H9 (cell line): Measurements from ENCODE around the gene RSPO3. TPM values are rescaled to one million over a fixed set of nuclear protein-coding genes. Genes with fewer than 3 reads are reported as not detected.
A peak's percentile ranks its signal among the peaks of the same experiment; 100 is the strongest.

Source experiments
- DNase-seq: peaks from one replicate; pipeline ENCODE4 v3.0.0-alpha.2; 2017
- H2AFZ ChIP-seq: one replicate; pipeline ENCODE4 v1.6.1; 2013; ENCODE audit warnings: mild to moderate bottlenecking, low read length, control low read depth, moderate library complexity
- H2AK5ac ChIP-seq: 2 replicates; pipeline ENCODE4 v1.6.1; 2013; ENCODE audit warnings: low read length, control low read depth, mixed read lengths; ENCODE audit not compliant: insufficient read length
- H2BK120ac ChIP-seq: one replicate; pipeline ENCODE4 v1.6.1; 2013; ENCODE audit warnings: low read depth, mild to moderate bottlenecking, low read length, control low read depth, inconsistent platforms; ENCODE audit not compliant: poor library complexity, severe bottlenecking
- H2BK12ac ChIP-seq: 2 replicates; pipeline ENCODE4 v1.6.1; 2013; ENCODE audit warnings: low read length, control low read depth, mixed read lengths, low read depth; ENCODE audit not compliant: insufficient read length
- H2BK15ac ChIP-seq: 2 replicates; pipeline ENCODE4 v1.6.1; 2013; ENCODE audit warnings: low read depth, low read length, control low read depth
- H2BK20ac ChIP-seq: one replicate; pipeline ENCODE4 v1.6.1; 2013; ENCODE audit warnings: low read depth, mild to moderate bottlenecking, low read length, control low read depth, inconsistent platforms; ENCODE audit not compliant: poor library complexity, severe bottlenecking
- H2BK5ac ChIP-seq: 2 replicates; pipeline ENCODE4 v1.6.1; 2013; ENCODE audit warnings: low read length, control low read depth, mixed read lengths; ENCODE audit not compliant: insufficient read length
- H3K14ac ChIP-seq: 2 replicates; pipeline ENCODE4 v1.6.1; 2013; ENCODE audit warnings: low read length, control low read depth; ENCODE audit not compliant: insufficient read depth
- H3K18ac ChIP-seq: 2 replicates; pipeline ENCODE4 v1.6.1; 2013; ENCODE audit warnings: low read depth, mild to moderate bottlenecking, mixed read lengths, low read length, control low read depth; ENCODE audit not compliant: insufficient read length
- H3K23ac ChIP-seq: 2 replicates; pipeline ENCODE4 v1.6.1; 2013; ENCODE audit warnings: low read length, control low read depth, mixed read lengths, low read depth; ENCODE audit not compliant: insufficient read length
- H3K23me2 ChIP-seq: 2 replicates; pipeline ENCODE4 v1.6.1; 2013; ENCODE audit warnings: low read depth, mild to moderate bottlenecking, mixed read lengths, low read length, control low read depth; ENCODE audit not compliant: insufficient read length, poor library complexity, severe bottlenecking
- H3K27ac ChIP-seq: 2 replicates; pipeline ENCODE4 v1.5.1; 2013; ENCODE audit warnings: low read length, control low read depth, mixed read lengths, low read depth; ENCODE audit not compliant: insufficient read length
- H3K27me3 ChIP-seq: 2 replicates; pipeline ENCODE4 v1.6.1; 2013; ENCODE audit warnings: low read length, control low read depth, inconsistent platforms; ENCODE audit not compliant: insufficient read depth
- H3K4ac ChIP-seq: 2 replicates; pipeline ENCODE4 v1.6.1; 2013; ENCODE audit warnings: low read depth, mild to moderate bottlenecking, control low read depth, inconsistent platforms, low read length, moderate library complexity
- H3K4me1 ChIP-seq: 2 replicates; pipeline ENCODE4 v1.6.1; 2013; ENCODE audit warnings: low read length, control low read depth, inconsistent platforms; ENCODE audit not compliant: insufficient read depth
- H3K4me2 ChIP-seq: 2 replicates; pipeline ENCODE4 v1.6.1; 2013; ENCODE audit warnings: low read length, control low read depth, mixed read lengths; ENCODE audit not compliant: insufficient read length, insufficient read depth
- H3K56ac ChIP-seq: 2 replicates; pipeline ENCODE4 v1.6.1; 2013; ENCODE audit warnings: low read depth, mild to moderate bottlenecking, mixed read lengths, low read length, control low read depth; ENCODE audit not compliant: insufficient read length
- H3K79me1 ChIP-seq: 2 replicates; pipeline ENCODE4 v1.6.1; 2013; ENCODE audit warnings: low read depth, mild to moderate bottlenecking, moderate library complexity, low read length, control low read depth, inconsistent platforms; ENCODE audit not compliant: insufficient read depth, poor library complexity, severe bottlenecking
- H3K79me2 ChIP-seq: 2 replicates; pipeline ENCODE4 v1.6.1; 2013; ENCODE audit warnings: low read length, control low read depth, inconsistent platforms; ENCODE audit not compliant: insufficient read depth
- H3K9ac ChIP-seq: 2 replicates; pipeline ENCODE4 v1.6.1; 2013; ENCODE audit warnings: low read length, control low read depth, mixed read lengths; ENCODE audit not compliant: insufficient read length; ENCODE audit errors: extremely low read depth
- H3K9me3 ChIP-seq: one replicate; pipeline ENCODE4 v1.6.1; 2013; ENCODE audit warnings: low read depth, low read length, inconsistent platforms; ENCODE audit not compliant: control insufficient read depth
- H3T11ph ChIP-seq: one replicate; pipeline ENCODE4 v1.6.1; 2013; ENCODE audit warnings: mild to moderate bottlenecking, low read length, control low read depth, inconsistent platforms
- H4K20me1 ChIP-seq: one replicate; pipeline ENCODE4 v1.6.1; 2013; ENCODE audit not compliant: control insufficient read depth, insufficient read length, insufficient read depth
- H4K5ac ChIP-seq: 2 replicates; pipeline ENCODE4 v1.6.1; 2013; ENCODE audit warnings: low read depth, mild to moderate bottlenecking, mixed read lengths, low read length, control low read depth; ENCODE audit not compliant: insufficient read length
- H4K8ac ChIP-seq: replicated peaks from 2 replicates; pipeline ENCODE4 v1.6.1; 2013; ENCODE audit warnings: low read length, control low read depth, mixed read lengths, low read depth; ENCODE audit not compliant: insufficient read length
- H4K91ac ChIP-seq: 2 replicates; pipeline ENCODE4 v1.6.1; 2013; ENCODE audit warnings: low read depth, mild to moderate bottlenecking, moderate library complexity, mixed read lengths, low read length, control low read depth; ENCODE audit not compliant: insufficient read length
- H3K27ac Mint-ChIP-seq, 3 experiments: 2 replicates in 2 of 3; 3 replicates in 1 of 3; pipeline ENCODE4 v1.8.0; 2020 to 2021; ENCODE audit warnings: mixed read lengths in 3 of 3, mild to moderate bottlenecking in 1 of 3, moderate library complexity in 1 of 3
- H3K27me3 Mint-ChIP-seq: 2 replicates; pipeline ENCODE4 v1.8.0; 2021; ENCODE audit warnings: low read depth, mild to moderate bottlenecking, moderate library complexity, mixed read lengths
- H3K36me3 Mint-ChIP-seq, 3 experiments: 2 replicates in 2 of 3; 3 replicates in 1 of 3; pipeline ENCODE4 v1.8.0; 2020 to 2021; ENCODE audit warnings: low read depth in 3 of 3, mixed read lengths in 3 of 3; ENCODE audit not compliant: insufficient read depth in 1 of 3
- H3K4me1 Mint-ChIP-seq, 2 experiments: 2 replicates each; pipeline ENCODE4 v1.8.0; 2020; ENCODE audit warnings: mixed read lengths in 2 of 2
- H3K4me3 Mint-ChIP-seq, 2 experiments: 2 replicates in 1 of 2; 3 replicates in 1 of 2; pipeline ENCODE4 v1.8.0; 2020 to 2021; ENCODE audit warnings: mild to moderate bottlenecking in 2 of 2, mixed read lengths in 2 of 2, moderate library complexity in 1 of 2
- H3K9me3 Mint-ChIP-seq, 2 experiments: 2 replicates in 1 of 2; 3 replicates in 1 of 2; pipeline ENCODE4 v1.8.0; 2020; ENCODE audit warnings: mild to moderate bottlenecking in 2 of 2, mixed read lengths in 2 of 2, moderate library complexity in 1 of 2
- CTCF ChIP-seq: fragments of 200-600 bp; sonication (generic); conservative IDR thresholded peaks from 3 replicates; pipeline ENCODE4 v1.8.0; 2021; ENCODE audit warnings: antibody characterized with exemption, mild to moderate bottlenecking
- WGBS: extraction: QIAGEN DNeasy Blood & Tissue Kit; methylation state at CpG from one replicate; pipeline ENCODE4 v1.1.7; 2013; ENCODE audit warnings: missing lambda C conversion rate, low lambda C conversion rate, mixed read lengths; ENCODE audit not compliant: insufficient read length; ENCODE audit errors: extremely low coverage; 5-methylcytosine and 5-hydroxymethylcytosine counted together
- total RNA-seq: library from RNA; stranded (reverse); gene quantifications from 2 replicates; pipeline ENCODE4 v1.2.1, GENCODE V29; 2021

The RSPO3 gene
- total RNA-seq, 1 experiment from 2014 or later, result not detected

- no peak overlapping the region for H2BK15ac ChIP-seq
- Mint-ChIP-seq H3K4me1 (peaks cover 38 to 40% of the 10 kb centered on the region in 2 experiments), H3K36me3 (peaks cover 0 to 9% (median 0%) of the 10 kb centered on the region in 3 experiments; a peak in 4 of 7 replicates), H3K4me3 (no peak overlapping the region), H3K9me3 (no peaks in the 10 kb centered on the region; a peak in 1 of 5 replicates), H3K27me3 (no peaks in the 10 kb centered on the region), H3K27ac (peak overlapping the region in 1 of 3 experiments; percentile 59; a peak in 2 of 7 replicates)
- H3K9ac ChIP-seq, result no peak overlapping the region
- no peak overlapping the region for H4K91ac ChIP-seq
- H3K27ac ChIP-seq, result no peak overlapping the region
- TF ChIP-seq CTCF, result no peak
- no peak overlapping the region for H4K5ac ChIP-seq
- H3K18ac ChIP-seq, result no peak overlapping the region
- no peaks in the 10 kb centered on the region for H3K79me2 ChIP-seq
- H4K8ac ChIP-seq, result no peak overlapping the region
- WGBS, result no CpG with 5 or more reads among the region's 3 CpGs
- no peak overlapping the region for H2BK12ac ChIP-seq
- H2BK5ac ChIP-seq, result no peak overlapping the region
- H2BK120ac ChIP-seq, result no peak overlapping the region
- H3K79me1 ChIP-seq, result no peaks in the 10 kb centered on the region
- H2AFZ ChIP-seq, result no peak overlapping the region
- H3K4me2 ChIP-seq, result no peak overlapping the region
- H3K23ac ChIP-seq, result no peak overlapping the region
- H3K9me3 ChIP-seq, result no peaks in the 10 kb centered on the region
- H3K56ac ChIP-seq, result no peak overlapping the region
- H3K4ac ChIP-seq, result no peak overlapping the region
- H3K27me3 ChIP-seq, result no peaks in the 10 kb centered on the region
- H3K4me1 ChIP-seq, result peaks cover 2% of the 10 kb centered on the region; the same call in 1 of the 2 replicates
- DNase-seq, result no peak
- H2BK20ac ChIP-seq, result no peak overlapping the region
- no peak overlapping the region for H3K14ac ChIP-seq
- H2AK5ac ChIP-seq, result no peak overlapping the region
- no peak overlapping the region for H3T11ph ChIP-seq
- no peaks in the 10 kb centered on the region for H4K20me1 ChIP-seq
- no peaks in the 10 kb centered on the region for H3K23me2 ChIP-seq
Observed at GRCh38 chr6:127162836-127163235, 44.4 kb downstream of the RSPO3 start.
